Kidney capillary endothelial cell (primary cell): ENCODE data around the gene LRRC36.
A peak's percentile ranks its signal among the peaks of the same experiment; 100 is the strongest.

Experiments
- DNase-seq: peaks from one replicate; pipeline ENCODE4 v3.0.0-alpha.2; 2018; ENCODE audit warnings: low spot score

LRRC36 gene

GRCh38 chr16:67326472-67327309, at the start of gene LRRC36, which contains the start of gene KCTD19:
TSS of gene LRRC36 (plus strand) at chr16:67326815. CDS start at chr16:67326863, 48 bp downstream.
TSS of gene KCTD19 (minus strand) at chr16:67326741. CDS start at chr16:67326707, 34 bp downstream.
- DNase-seq, result no peak

- peak; percentile 58 for DNase-seq
These were observed 49.2 kb upstream of the LRRC36 start for GRCh38 chr16:67277294-67277998.

- peak; percentile 44 for DNase-seq
These were observed 48.4 kb upstream of the LRRC36 start for GRCh38 chr16:67277999-67278772.

GRCh38 chr16:67278773-67279295, 47.8 kb upstream of the LRRC36 start:
- DNase-seq, result no peak

GRCh38 chr16:67279296-67280089, 47.1 kb upstream of the LRRC36 start, which contains the start of gene PLEKHG4:
TSS of gene PLEKHG4 (plus strand) at chr16:67279532. CDS start at chr16:67280045, 513 bp downstream.
- peak; percentile 72 for DNase-seq

GRCh38 chr16:67280090-67281015, 46.3 kb upstream of the LRRC36 start:
- no peak for DNase-seq

- DNase-seq, result no peak
These were observed 44.8 kb upstream of the LRRC36 start for GRCh38 chr16:67281536-67282446.

- no peak for DNase-seq
These were observed 44.2 kb upstream of the LRRC36 start for GRCh38 chr16:67282447-67282805.

GRCh38 chr16:67283039-67283825, 43.4 kb upstream of the LRRC36 start:
- no peak for DNase-seq

GRCh38 chr16:67283826-67284555, 42.6 kb upstream of the LRRC36 start:
- no peak for DNase-seq

- DNase-seq, result peak; percentile 25
These were observed 41.6 kb upstream of the LRRC36 start for GRCh38 chr16:67284699-67285646.

GRCh38 chr16:67286441-67287235, 40.0 kb upstream of the LRRC36 start:
- DNase-seq, result no peak

- DNase-seq, result no peak
These were observed 38.7 kb upstream of the LRRC36 start for GRCh38 chr16:67287960-67288359.

GRCh38 chr16:67291461-67291860, 35.2 kb upstream of the LRRC36 start:
- no peak for DNase-seq

GRCh38 chr16:67294171-67294757, 32.4 kb upstream of the LRRC36 start:
- no peak for DNase-seq
